Measurements from ENCODE around the gene PAK5.

DNA sequence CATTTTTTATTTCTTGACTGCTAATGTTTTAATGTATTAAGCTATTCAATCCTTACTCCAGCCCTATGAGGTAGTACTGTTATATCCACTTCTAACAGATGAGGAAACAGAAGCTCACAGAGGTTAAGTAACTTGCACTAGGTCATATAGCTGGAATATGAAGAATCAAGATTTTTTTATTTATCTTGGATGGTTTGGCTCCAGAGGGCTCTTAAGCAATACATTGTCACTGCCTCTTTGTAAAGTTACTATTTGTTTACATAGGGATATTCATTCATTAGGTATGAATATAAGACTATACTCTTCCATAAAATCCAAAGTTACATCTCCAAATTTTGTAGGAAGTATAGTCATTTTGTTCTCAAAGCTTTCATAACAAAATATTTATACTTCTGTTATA, 210.7 kb downstream of the PAK5 start:
- TF ChIP-seq, protein P1, sequence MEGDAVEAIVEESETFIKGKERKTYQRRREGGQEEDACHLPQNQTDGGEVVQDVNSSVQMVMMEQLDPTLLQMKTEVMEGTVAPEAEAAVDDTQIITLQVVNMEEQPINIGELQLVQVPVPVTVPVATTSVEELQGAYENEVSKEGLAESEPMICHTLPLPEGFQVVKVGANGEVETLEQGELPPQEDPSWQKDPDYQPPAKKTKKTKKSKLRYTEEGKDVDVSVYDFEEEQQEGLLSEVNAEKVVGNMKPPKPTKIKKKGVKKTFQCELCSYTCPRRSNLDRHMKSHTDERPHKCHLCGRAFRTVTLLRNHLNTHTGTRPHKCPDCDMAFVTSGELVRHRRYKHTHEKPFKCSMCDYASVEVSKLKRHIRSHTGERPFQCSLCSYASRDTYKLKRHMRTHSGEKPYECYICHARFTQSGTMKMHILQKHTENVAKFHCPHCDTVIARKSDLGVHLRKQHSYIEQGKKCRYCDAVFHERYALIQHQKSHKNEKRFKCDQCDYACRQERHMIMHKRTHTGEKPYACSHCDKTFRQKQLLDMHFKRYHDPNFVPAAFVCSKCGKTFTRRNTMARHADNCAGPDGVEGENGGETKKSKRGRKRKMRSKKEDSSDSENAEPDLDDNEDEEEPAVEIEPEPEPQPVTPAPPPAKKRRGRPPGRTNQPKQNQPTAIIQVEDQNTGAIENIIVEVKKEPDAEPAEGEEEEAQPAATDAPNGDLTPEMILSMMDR (IDR thresholded peaks at IDR 0.05) = no peak
- TF ChIP-seq POLR2A (IDR thresholded peaks at IDR 0.05) = no peak
